CD8-positive, alpha-beta memory T cell (primary cell): Measurements from ENCODE around the gene GAL3ST2. TPM values are rescaled to one million over a fixed set of nuclear protein-coding genes. Genes with fewer than 3 reads are reported as not detected.
"Not testable (repeated sequence)": the region's sequence is repeated elsewhere in the genome, so short reads cannot be mapped to it uniquely, and the experiment has no call there.

Experiments
- CTCF ChIA-PET: fragments of 350-600 bp; sonication (Branson Sonifier 250); formaldehyde crosslinking; loops from one replicate; lab custom pipeline; 2021; ENCODE audit warnings: antibody characterized with exemption; lab: Charles Lee
- POLR2A ChIA-PET: fragments of 350-600 bp; sonication (Branson Sonifier 250); formaldehyde crosslinking; loops from one replicate; lab custom pipeline; 2021; ENCODE audit warnings: antibody characterized with exemption; lab: Charles Lee
- DNase-seq, 5 donors: peaks; one replicate each; pipeline versions ENCODE4 v3.0.0 to v3.0.0-alpha.2; 2020 to 2022; ENCODE audit warnings: mixed read lengths in 1 of 5
- H3K27ac ChIP-seq: one replicate; pipeline ENCODE4 v1.7.0; 2013; ENCODE audit warnings: low read depth, mild to moderate bottlenecking, low read length, moderate library complexity
- H3K27me3 ChIP-seq: 2 replicates; pipeline ENCODE4 v1.7.0; 2013; ENCODE audit warnings: low read length, mild to moderate bottlenecking; ENCODE audit not compliant: insufficient read depth, poor library complexity, severe bottlenecking
- H3K36me3 ChIP-seq: 2 replicates; pipeline ENCODE4 v1.7.0; 2013; ENCODE audit warnings: mild to moderate bottlenecking, low read length, moderate library complexity; ENCODE audit not compliant: insufficient read depth
- H3K4me1 ChIP-seq: 2 replicates; pipeline ENCODE4 v1.7.0; 2013; ENCODE audit warnings: mild to moderate bottlenecking, low read length, moderate library complexity; ENCODE audit not compliant: insufficient read depth
- H3K4me3 ChIP-seq: 2 replicates; pipeline ENCODE4 v1.7.0; 2013; ENCODE audit warnings: mild to moderate bottlenecking, low read length
- H3K9me3 ChIP-seq: 2 replicates; pipeline ENCODE4 v1.7.0; 2013; ENCODE audit warnings: mild to moderate bottlenecking, low read length
- H3K27ac Mint-ChIP-seq, 8 donors: one replicate each; pipeline ENCODE4 v1.8.0; 2020 to 2021; ENCODE audit warnings: mixed read lengths in 8 of 8, mild to moderate bottlenecking in 6 of 8, inconsistent platforms in 3 of 8, moderate library complexity in 3 of 8
- H3K27me3 Mint-ChIP-seq, 2 donors: one replicate each; pipeline ENCODE4 v1.8.0; 2020 to 2021; ENCODE audit warnings: mixed read lengths in 2 of 2, mild to moderate bottlenecking in 1 of 2, moderate library complexity in 1 of 2
- H3K36me3 Mint-ChIP-seq, 3 donors: one replicate each; pipeline ENCODE4 v1.8.0; 2020 to 2021; ENCODE audit warnings: mixed read lengths in 3 of 3, inconsistent platforms in 1 of 3, mild to moderate bottlenecking in 1 of 3
- H3K4me1 Mint-ChIP-seq, 3 donors: one replicate each; pipeline ENCODE4 v1.8.0; 2020 to 2021; ENCODE audit warnings: mixed read lengths in 3 of 3, inconsistent platforms in 1 of 3, mild to moderate bottlenecking in 1 of 3
- H3K4me3 Mint-ChIP-seq, 7 donors: one replicate each; pipeline ENCODE4 v1.8.0; 2020 to 2021; ENCODE audit warnings: mixed read lengths in 7 of 7, mild to moderate bottlenecking in 6 of 7, moderate library complexity in 4 of 7, inconsistent platforms in 2 of 7
- H3K9me3 Mint-ChIP-seq, 5 donors: one replicate each; pipeline ENCODE4 v1.8.0; 2020 to 2022; ENCODE audit warnings: mixed read lengths in 5 of 5, mild to moderate bottlenecking in 3 of 5, moderate library complexity in 2 of 5, inconsistent platforms in 1 of 5
- polyA plus RNA-seq: library from polyadenylated mRNA; unstranded; fragments of 300-500 nt; fragmentation: Illumina TruSeq; gene quantifications from one replicate; pipeline ENCODE4 v1.2.3, GENCODE V29; 2021
- total RNA-seq, 2 experiments: library from RNA; stranded (reverse); gene quantifications; one replicate each; pipeline ENCODE4 v1.2.3, GENCODE V29; 2021

Gene GAL3ST2
- total and polyA plus RNA-seq, 3 experiments from 2014 or later = 0.16 TPM; not detected in 2

GRCh38 chr2:241777686-241778627, 1.3 kb downstream of the GAL3ST2 start:
- Mint-ChIP-seq H3K27ac (peak overlapping the region in 1 of 8 donors; percentile 36), H3K9me3 (peaks cover 0 to 8% (median 0%) of the 10 kb centered on the region in 5 donors), H3K4me3 (no peak overlapping the region), H3K4me1 (peaks cover 0 to 1% (median 0%) of the 10 kb centered on the region in 3 donors), H3K36me3 (no peaks in the 10 kb centered on the region), H3K27me3 (no peaks in the 10 kb centered on the region)
- Histone ChIP-seq H3K9me3 (no peaks in the 10 kb centered on the region), H3K4me1 (no peaks in the 10 kb centered on the region), H3K4me3 (no peak overlapping the region), H3K36me3 (no peaks in the 10 kb centered on the region), H3K27ac (no peak overlapping the region), H3K27me3 (no peaks in the 10 kb centered on the region)
- POLR2A ChIA-PET = no interaction called here
- CTCF ChIA-PET = interaction anchor here (0.9 kb wide), 1 partner anchor 9 kb away, joined by 3 read pairs; no protein-coding TSS in a partner anchor
- no peak for DNase-seq

- Mint-ChIP-seq H3K4me3 (no peak overlapping the region), H3K36me3 (no peaks in the 10 kb centered on the region), H3K27me3 (no peaks in the 10 kb centered on the region), H3K4me1 (no peaks in the 10 kb centered on the region), H3K27ac (no peak overlapping the region), H3K9me3 (peaks cover 0 to 8% (median 0%) of the 10 kb centered on the region in 5 donors)
- Histone ChIP-seq H3K4me3 (no peak overlapping the region), H3K27ac (no peak overlapping the region), H3K27me3 (no peaks in the 10 kb centered on the region), H3K4me1 (no peaks in the 10 kb centered on the region), H3K36me3 (no peaks in the 10 kb centered on the region), H3K9me3 (no peaks in the 10 kb centered on the region)
- CTCF ChIA-PET = no interaction called here
- POLR2A ChIA-PET = no interaction called here
- no peak for DNase-seq
These were observed 4.4 kb downstream of the GAL3ST2 start for GRCh38 chr2:241780939-241781569.

- H3K4me1 ChIP-seq, H3K4me3 ChIP-seq, H3K36me3 ChIP-seq, H3K36me3 Mint-ChIP-seq, CTCF ChIA-PET, H3K27ac ChIP-seq, H3K27ac Mint-ChIP-seq, H3K27me3 Mint-ChIP-seq, H3K4me3 Mint-ChIP-seq, POLR2A ChIA-PET, H3K4me1 Mint-ChIP-seq, H3K9me3 ChIP-seq, DNase-seq, H3K27me3 ChIP-seq, H3K9me3 Mint-ChIP-seq: not testable (repeated sequence)
These were observed 5.4 kb downstream of the GAL3ST2 start for GRCh38 chr2:241782053-241782452.

GRCh38 chr2:241788135-241788534, 11.5 kb downstream of the GAL3ST2 start:
- H3K9me3 Mint-ChIP-seq = no peaks in the 10 kb centered on the region
- POLR2A ChIA-PET = no interaction called here
- Histone ChIP-seq H3K9me3 (no peaks in the 10 kb centered on the region), H3K27ac (no peak overlapping the region), H3K4me3 (no peak overlapping the region), H3K36me3 (no peaks in the 10 kb centered on the region), H3K27me3 (no peaks in the 10 kb centered on the region), H3K4me1 (peaks cover 4% of the 10 kb centered on the region)
- CTCF ChIA-PET = interaction anchor here (1.6 kb wide), 1 partner anchor 10 kb away, joined by 3 read pairs; no protein-coding TSS in a partner anchor
- H3K4me3 Mint-ChIP-seq = no peak overlapping the region
- no peaks in the 10 kb centered on the region for H3K27me3 Mint-ChIP-seq
- H3K4me1 Mint-ChIP-seq = peaks cover 13 to 20% (median 15%) of the 10 kb centered on the region in 3 donors
- H3K36me3 Mint-ChIP-seq = no peaks in the 10 kb centered on the region
- no peak for DNase-seq
- H3K27ac Mint-ChIP-seq = peak overlapping the region in 7 of 8 donors; percentile 3 to 82 (median 30)

GRCh38 chr2:241788572-241788971, 11.9 kb downstream of the GAL3ST2 start:
- Histone ChIP-seq H3K27ac (no peak overlapping the region), H3K9me3 (no peaks in the 10 kb centered on the region), H3K36me3 (no peaks in the 10 kb centered on the region), H3K27me3 (no peaks in the 10 kb centered on the region), H3K4me1 (peaks cover 4% of the 10 kb centered on the region), H3K4me3 (no peak overlapping the region)
- ChIA-PET CTCF (no interaction called here), POLR2A (no interaction called here)
- DNase-seq = peak in 1 of 5 donors; percentile 54
- Mint-ChIP-seq H3K27ac (peak overlapping the region; percentile 3 to 82 (median 57)), H3K4me1 (peaks cover 13 to 20% (median 15%) of the 10 kb centered on the region in 3 donors), H3K27me3 (no peaks in the 10 kb centered on the region), H3K36me3 (no peaks in the 10 kb centered on the region), H3K4me3 (no peak overlapping the region), H3K9me3 (no peaks in the 10 kb centered on the region)

GRCh38 chr2:241791385-241791784, 14.8 kb downstream of the GAL3ST2 start:
- peaks cover 13 to 20% (median 15%) of the 10 kb centered on the region in 3 donors for H3K4me1 Mint-ChIP-seq
- H3K36me3 ChIP-seq, POLR2A ChIA-PET, H3K4me3 ChIP-seq, H3K9me3 ChIP-seq, H3K27me3 Mint-ChIP-seq, CTCF ChIA-PET, H3K27ac Mint-ChIP-seq, H3K9me3 Mint-ChIP-seq, H3K27me3 ChIP-seq, DNase-seq, H3K4me1 ChIP-seq, H3K36me3 Mint-ChIP-seq, H3K27ac ChIP-seq, H3K4me3 Mint-ChIP-seq: not testable (repeated sequence)

GRCh38 chr2:241793385-241793784, 16.8 kb downstream of the GAL3ST2 start:
- Histone ChIP-seq H3K27ac (no peak overlapping the region), H3K4me1 (peaks cover 4% of the 10 kb centered on the region), H3K9me3 (no peaks in the 10 kb centered on the region), H3K36me3 (no peaks in the 10 kb centered on the region), H3K4me3 (no peak overlapping the region), H3K27me3 (no peaks in the 10 kb centered on the region)
- Mint-ChIP-seq H3K36me3 (no peaks in the 10 kb centered on the region), H3K4me3 (peak overlapping the region in 1 of 7 donors; percentile 24), H3K27ac (no peak overlapping the region), H3K27me3 (no peaks in the 10 kb centered on the region), H3K9me3 (no peaks in the 10 kb centered on the region), H3K4me1 (peaks cover 8 to 11% (median 10%) of the 10 kb centered on the region in 3 donors)
- CTCF ChIA-PET = no interaction called here
- DNase-seq = no peak
- POLR2A ChIA-PET = no interaction called here

- Histone ChIP-seq H3K27me3 (no peaks in the 10 kb centered on the region), H3K4me3 (no peak overlapping the region), H3K4me1 (no peaks in the 10 kb centered on the region), H3K36me3 (no peaks in the 10 kb centered on the region), H3K9me3 (no peaks in the 10 kb centered on the region), H3K27ac (no peak overlapping the region)
- ChIA-PET POLR2A (no interaction called here), CTCF (interaction anchor here (1.0 kb wide), 1 partner anchor 10 kb away, joined by 3 read pairs; no protein-coding TSS in a partner anchor)
- Mint-ChIP-seq H3K9me3 (no peaks in the 10 kb centered on the region), H3K27me3 (no peaks in the 10 kb centered on the region), H3K4me1 (peaks cover 0 to 1% (median under 1%) of the 10 kb centered on the region in 3 donors), H3K27ac (no peak overlapping the region), H3K4me3 (no peak overlapping the region), H3K36me3 (no peaks in the 10 kb centered on the region)
- DNase-seq = no peak
These were observed 17.7 kb downstream of the GAL3ST2 start for GRCh38 chr2:241794250-241794823.
